GM12878 (cell line): ENCODE results near the gene CYP1B1.

Experiments used
- BMI1 ChIP-seq: fragments of 450-650 bp; IDR thresholded peaks from 2 replicates; pipeline ENCODE4 v1.6.1; 2016; ENCODE audit warnings: mild to moderate bottlenecking, moderate library complexity, borderline replicate concordance
- EP300 ChIP-seq, 2 experiments: fragments of 150-350 bp in 1 of 2; IDR thresholded peaks; 2 replicates each; pipeline ENCODE4 v1.6.1; 2011 to 2012; ENCODE audit warnings: low read depth in 2 of 2, low read length in 2 of 2, borderline replicate concordance in 1 of 2, improper control_type of control experiment in 1 of 2, inconsistent platforms in 1 of 2; ENCODE audit not compliant: control insufficient read depth in 1 of 2
- NBN ChIP-seq: fragments of 450-650 bp; IDR thresholded peaks from 2 replicates; pipeline ENCODE4 v1.6.1; 2016
- NFYB ChIP-seq: IDR thresholded peaks from 2 replicates; pipeline ENCODE4 v1.6.1; 2011; ENCODE audit warnings: low read depth, mild to moderate bottlenecking, low read length, improper control_type of control experiment, moderate library complexity; ENCODE audit not compliant: insufficient read depth
- TF ChIP-seq, protein P1 (sequence below), 3 experiments: IDR thresholded peaks in 2 of 3; conservative IDR thresholded peaks in 1 of 3; 2 replicates each; pipeline ENCODE4 v1.5.1; 2011; ENCODE audit warnings: low read depth in 3 of 3, low read length in 3 of 3, mild to moderate bottlenecking in 3 of 3, control low read depth in 2 of 3, moderate library complexity in 2 of 3, inconsistent platforms in 1 of 3, mixed read lengths in 1 of 3; ENCODE audit not compliant: control insufficient read depth in 2 of 3, insufficient read depth in 1 of 3; ENCODE audit errors: extremely low read depth in 1 of 3

- TF ChIP-seq EP300 (IDR thresholded peaks at IDR 0.05; ENCODE audit: borderline replicate concordance in 1 of 2, control insufficient read depth in 1 of 2, low read depth in 2 of 2, low read length in 2 of 2) (no peak), NFYB (no peak), BMI1 (no peak), NBN (no peak)
- TF ChIP-seq, protein P1, sequence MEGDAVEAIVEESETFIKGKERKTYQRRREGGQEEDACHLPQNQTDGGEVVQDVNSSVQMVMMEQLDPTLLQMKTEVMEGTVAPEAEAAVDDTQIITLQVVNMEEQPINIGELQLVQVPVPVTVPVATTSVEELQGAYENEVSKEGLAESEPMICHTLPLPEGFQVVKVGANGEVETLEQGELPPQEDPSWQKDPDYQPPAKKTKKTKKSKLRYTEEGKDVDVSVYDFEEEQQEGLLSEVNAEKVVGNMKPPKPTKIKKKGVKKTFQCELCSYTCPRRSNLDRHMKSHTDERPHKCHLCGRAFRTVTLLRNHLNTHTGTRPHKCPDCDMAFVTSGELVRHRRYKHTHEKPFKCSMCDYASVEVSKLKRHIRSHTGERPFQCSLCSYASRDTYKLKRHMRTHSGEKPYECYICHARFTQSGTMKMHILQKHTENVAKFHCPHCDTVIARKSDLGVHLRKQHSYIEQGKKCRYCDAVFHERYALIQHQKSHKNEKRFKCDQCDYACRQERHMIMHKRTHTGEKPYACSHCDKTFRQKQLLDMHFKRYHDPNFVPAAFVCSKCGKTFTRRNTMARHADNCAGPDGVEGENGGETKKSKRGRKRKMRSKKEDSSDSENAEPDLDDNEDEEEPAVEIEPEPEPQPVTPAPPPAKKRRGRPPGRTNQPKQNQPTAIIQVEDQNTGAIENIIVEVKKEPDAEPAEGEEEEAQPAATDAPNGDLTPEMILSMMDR (IDR thresholded peaks at IDR 0.05 in 2 of 3, conservative IDR thresholded peaks at IDR 0.05 in 1 of 3; ENCODE audit: control insufficient read depth in 2 of 3, extremely low read depth in 1 of 3, insufficient read depth in 1 of 3, low read depth in 3 of 3, low read length in 3 of 3): no peak
Observed at GRCh38 chr2:38045811-38046210, 30.1 kb downstream of the CYP1B1 start.
